Activated CD4-positive, alpha-beta T cell treated with anti-CD3 and anti-CD28 coated beads, Interleukin-2, amount 50 U/mL, for 48 hours (primary cell): ENCODE data around the gene KRTAP8-1.

ENCODE experiments used
- DNase-seq, 2 experiments: peaks; one replicate each; pipeline ENCODE4 v3.0.0-alpha.2; 2020

Gene KRTAP8-1

GRCh38 chr21:30813174-30813573, at the start of gene KRTAP8-1:
Gene KRTAP8-1, minus strand, starts transcription at chr21:30813274. Its CDS starts 54 bp downstream, at chr21:30813220.
- no peak for DNase-seq

- no peak for DNase-seq
Measured at GRCh38 chr21:30847627-30848500, 34.8 kb upstream of the KRTAP8-1 start.

- no peak for DNase-seq
Measured at GRCh38 chr21:30842990-30843389, 29.9 kb upstream of the KRTAP8-1 start.

GRCh38 chr21:30839304-30839703, 26.2 kb upstream of the KRTAP8-1 start:
- peak; percentile 28 to 39 for DNase-seq

GRCh38 chr21:30838536-30838935, 25.5 kb upstream of the KRTAP8-1 start:
- DNase-seq, result no peak

- DNase-seq, result peak; percentile 29 to 58
Measured at GRCh38 chr21:30831194-30831765, 18.2 kb upstream of the KRTAP8-1 start.

GRCh38 chr21:30829659-30830058, 16.6 kb upstream of the KRTAP8-1 start, which contains the start of gene KRTAP7-1:
Gene KRTAP7-1, minus strand, starts transcription at chr21:30829759. Its CDS starts 61 bp downstream, at chr21:30829698.
- no peak for DNase-seq

- no peak for DNase-seq
Measured at GRCh38 chr21:30818837-30819610, 6.0 kb upstream of the KRTAP8-1 start.

- DNase-seq, result no peak
Measured at GRCh38 chr21:30800605-30801004, 12.5 kb downstream of the KRTAP8-1 start.

- no peak for DNase-seq
Measured at GRCh38 chr21:30793581-30794314, 19.3 kb downstream of the KRTAP8-1 start.

- no peak for DNase-seq
Measured at GRCh38 chr21:30779249-30779648, 33.8 kb downstream of the KRTAP8-1 start.

- no peak for DNase-seq
Measured at GRCh38 chr21:30769724-30770431, 43.2 kb downstream of the KRTAP8-1 start.
